Chondrocyte (in vitro differentiated cells): ENCODE measurements around the gene USP36. TPM values are rescaled to one million over a fixed set of nuclear protein-coding genes. Genes with fewer than 3 reads are reported as not detected.

Experiments used
- DNase-seq: peaks from one replicate; pipeline ENCODE4 v3.0.0; 2021; ENCODE audit warnings: mixed read lengths, low spot score
- H3K27ac Mint-ChIP-seq: one replicate; pipeline ENCODE4 v1.8.0; 2021; ENCODE audit warnings: mild to moderate bottlenecking, moderate library complexity, mixed read lengths; ENCODE audit not compliant: unreplicated experiment
- H3K27me3 Mint-ChIP-seq: 2 replicates; pipeline ENCODE4 v1.8.0; 2021; ENCODE audit warnings: low read depth, mixed read lengths
- H3K36me3 Mint-ChIP-seq: 2 replicates; pipeline ENCODE4 v1.8.0; 2021; ENCODE audit warnings: low read depth, mixed read lengths
- H3K4me1 Mint-ChIP-seq: 2 replicates; pipeline ENCODE4 v1.8.0; 2021; ENCODE audit warnings: low read depth, mild to moderate bottlenecking, mixed read lengths
- H3K4me3 Mint-ChIP-seq: one replicate; pipeline ENCODE4 v1.8.0; 2021; ENCODE audit warnings: mild to moderate bottlenecking, moderate library complexity, mixed read lengths; ENCODE audit not compliant: unreplicated experiment
- H3K9me3 Mint-ChIP-seq: 2 replicates; pipeline ENCODE4 v1.8.0; 2021; ENCODE audit warnings: low read depth, mixed read lengths
- CTCF ChIP-seq: fragments of 200-600 bp; sonication (generic); IDR thresholded peaks from 2 replicates; pipeline ENCODE4 v1.5.0; 2021; ENCODE audit warnings: antibody characterized with exemption, mild to moderate bottlenecking, moderate library complexity
- total RNA-seq: library from RNA; stranded (reverse); gene quantifications from 3 replicates; pipeline ENCODE4 v1.2.1, GENCODE V29; 2021

The USP36 gene
- total RNA-seq, 1 donor from 2014 or later = 45.1 TPM

GRCh38 chr17:78765821-78766220 is 74.8 kb downstream of the USP36 start:
- H3K36me3 Mint-ChIP-seq = no peaks in the 10 kb centered on the region
- no peak overlapping the region for H3K27ac Mint-ChIP-seq
- H3K4me3 Mint-ChIP-seq = no peak overlapping the region
- H3K4me1 Mint-ChIP-seq = peaks cover 19% of the 10 kb centered on the region
- DNase-seq = no peak
- no peak for TF ChIP-seq CTCF
- H3K9me3 Mint-ChIP-seq = no peaks in the 10 kb centered on the region
- no peaks in the 10 kb centered on the region for H3K27me3 Mint-ChIP-seq

- no peaks in the 10 kb centered on the region for H3K9me3 Mint-ChIP-seq
- TF ChIP-seq CTCF = no peak
- H3K36me3 Mint-ChIP-seq = no peaks in the 10 kb centered on the region
- H3K4me1 Mint-ChIP-seq = peaks cover 21% of the 10 kb centered on the region
- no peak overlapping the region for H3K4me3 Mint-ChIP-seq
- peak overlapping the region; percentile 13 for H3K27ac Mint-ChIP-seq
- no peak for DNase-seq
- no peaks in the 10 kb centered on the region for H3K27me3 Mint-ChIP-seq
These were observed 75.7 kb downstream of the USP36 start for GRCh38 chr17:78764871-78765270.

- Mint-ChIP-seq H3K27me3 (no peaks in the 10 kb centered on the region), H3K9me3 (no peaks in the 10 kb centered on the region), H3K27ac (peak overlapping the region; percentile 6), H3K4me3 (no peak overlapping the region), H3K36me3 (no peaks in the 10 kb centered on the region), H3K4me1 (peaks cover 34% of the 10 kb centered on the region)
- TF ChIP-seq CTCF = no peak
- DNase-seq = no peak
These were observed 77.1 kb downstream of the USP36 start for GRCh38 chr17:78763561-78763960.

- H3K4me3 Mint-ChIP-seq = no peak overlapping the region
- H3K27me3 Mint-ChIP-seq = no peaks in the 10 kb centered on the region
- no peak for DNase-seq
- no peak for TF ChIP-seq CTCF
- no peaks in the 10 kb centered on the region for H3K36me3 Mint-ChIP-seq
- H3K27ac Mint-ChIP-seq = peak overlapping the region; percentile 54
- peaks cover 47% of the 10 kb centered on the region for H3K4me1 Mint-ChIP-seq
- H3K9me3 Mint-ChIP-seq = no peaks in the 10 kb centered on the region
These were observed 78.7 kb downstream of the USP36 start for GRCh38 chr17:78761789-78762406.

- Mint-ChIP-seq H3K27me3 (no peaks in the 10 kb centered on the region), H3K4me3 (no peak overlapping the region), H3K9me3 (no peaks in the 10 kb centered on the region), H3K36me3 (no peaks in the 10 kb centered on the region), H3K27ac (no peak overlapping the region), H3K4me1 (peaks cover 56% of the 10 kb centered on the region)
- DNase-seq = no peak
- no peak for TF ChIP-seq CTCF
These were observed 80.7 kb downstream of the USP36 start for GRCh38 chr17:78759969-78760352.
